ENCODE measurements around the gene EPHB4. TPM values are rescaled to one million over a fixed set of nuclear protein-coding genes. Genes with fewer than 3 reads are reported as not detected.
A peak's percentile ranks its signal among the peaks of the same experiment; 100 is the strongest.

The EPHB4 gene
- total and polyA plus RNA-seq, 2 of the 8 experiments (the other 6 are each of a cell fraction or from before 2014, with no cell fraction given): 85.0 to 113 TPM

DNA sequence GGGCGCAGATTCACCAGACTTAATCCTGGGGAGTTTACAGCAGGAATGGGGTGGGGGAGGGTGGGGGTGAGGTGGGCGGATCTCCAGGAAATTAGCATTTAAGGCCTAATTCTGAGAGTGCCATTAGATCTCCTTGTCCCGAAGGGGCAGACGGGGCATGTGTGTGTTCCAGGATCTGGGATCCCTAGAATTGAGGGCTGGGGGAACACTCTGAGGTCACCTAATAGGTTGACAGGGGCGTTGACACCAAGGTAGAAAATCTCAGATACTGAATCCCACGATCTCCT lies 9.4 kb upstream of the EPHB4 start:
- H2BK15ac ChIP-seq (ENCODE audit: low read length): peak overlapping the region; percentile 88; the same call in 1 of the 2 replicates
- no peak overlapping the region for H2BK120ac ChIP-seq (replicated peaks; ENCODE audit: low read depth, low read length)
- H4K20me1 ChIP-seq (replicated peaks in 1 of 2; ENCODE audit: control insufficient read depth in 1 of 2, insufficient read depth in 2 of 2, low read length in 2 of 2): no peaks in the 10 kb centered on the region
- H3K9me3 ChIP-seq (ENCODE audit: insufficient read depth in 2 of 2, low read depth in 1 of 2, low read length in 1 of 2): no peaks in the 10 kb centered on the region
- no peaks in the 10 kb centered on the region for H3K27me3 ChIP-seq (replicated peaks in 1 of 4; ENCODE audit: control insufficient read depth in 3 of 4, extremely low read depth in 1 of 4, insufficient read depth in 3 of 4, low read length in 3 of 4)
- peaks cover 6% of the 10 kb centered on the region; the same call in 1 of the 2 replicates for H3K79me1 ChIP-seq (ENCODE audit: low read depth, low read length)
- H4K91ac ChIP-seq (replicated peaks; ENCODE audit: insufficient read length, low read length): peak overlapping the region; percentile 81
- no peak overlapping the region for H2AFZ ChIP-seq (ENCODE audit: low read length)
- H3K27ac ChIP-seq (ENCODE audit: low read depth, low read length): peak overlapping the region; percentile 94
- DNase-seq (ENCODE audit: low read depth in 1 of 2, low spot score in 2 of 2) (no peak), FAIRE-seq (no peak)
- no peak overlapping the region for H3K14ac ChIP-seq (ENCODE audit: insufficient read length)
- H3K4me1 ChIP-seq (replicated peaks in 1 of 4; ENCODE audit: control insufficient read depth in 3 of 4, insufficient read depth in 4 of 4, low read length in 3 of 4): peaks cover 3 to 10% (median 8%) of the 10 kb centered on the region in 4 experiments
- peak overlapping the region; percentile 93 for H3K56ac ChIP-seq (replicated peaks; ENCODE audit: insufficient read length, low read depth, low read length)
- peak overlapping the region; percentile 29 to 67 (median 56) for H3K4me3 ChIP-seq (ENCODE audit: extremely low read depth in 1 of 4, insufficient read depth in 2 of 4, low read depth in 3 of 4, low read length in 4 of 4)
- H2BK12ac ChIP-seq (ENCODE audit: low read depth, low read length): peak overlapping the region; percentile 88; the same call in 1 of the 2 replicates
- peak overlapping the region; percentile 97 for H3K18ac ChIP-seq (ENCODE audit: extremely low read depth, low read length)
- H2BK5ac ChIP-seq (ENCODE audit: low read depth, low read length): peak overlapping the region; percentile 95
- 0% methylated on average over 4 of the region's 6 CpGs; no CpG with 5 or more reads in 1 of the 2 experiments for WGBS, 2 experiments (ENCODE audit: extremely low coverage in 1 of 2, insufficient coverage in 1 of 2, insufficient read length in 1 of 2, insufficient replicate concordance in 2 of 2, low coverage in 1 of 2, low lambda C conversion rate in 2 of 2, missing lambda C conversion rate in 1 of 2)
- CTCF ChIA-PET (ENCODE audit: partially characterized antibody): interaction anchor here (1.2 to 7.0 kb wide), 8 partner anchors 8 to 131 kb away, joined by 4 to 55 read pairs (median 6); partner anchors contain the start of genes EPHB4, POP7 and SLC12A9
- H2BK20ac ChIP-seq (ENCODE audit: low read length): no peak overlapping the region
- H3K23me2 ChIP-seq (ENCODE audit: low read depth, low read length): peaks cover 3% of the 10 kb centered on the region; the same call in 1 of the 2 replicates
- H3K23ac ChIP-seq (ENCODE audit: insufficient read length): no peak overlapping the region
- peak overlapping the region; percentile 94; the same call in 1 of the 2 replicates for H4K8ac ChIP-seq (ENCODE audit: extremely low read depth, insufficient read depth, low read length)
- no peaks in the 10 kb centered on the region for H3K79me2 ChIP-seq (ENCODE audit: control insufficient read depth in 1 of 2, insufficient read depth in 2 of 2, low read length in 2 of 2)
- peak overlapping the region; percentile 99 for H4K5ac ChIP-seq (ENCODE audit: insufficient read length, low read depth, low read length)
- peak overlapping the region; percentile 92 to 93 for H3K4me2 ChIP-seq (ENCODE audit: insufficient read depth in 1 of 2, low read depth in 2 of 2, low read length in 2 of 2)
- H3K4ac ChIP-seq (replicated peaks; ENCODE audit: insufficient read length, low read depth, low read length): peak overlapping the region; percentile 88
- H2AK5ac ChIP-seq (ENCODE audit: low read depth, low read length): peak overlapping the region; percentile 20; the same call in 1 of the 2 replicates
- H3K36me3 ChIP-seq (ENCODE audit: control insufficient read depth in 2 of 4, insufficient read depth in 4 of 4, low read length in 3 of 4): no peaks in the 10 kb centered on the region
- POLR2A ChIA-PET (ENCODE audit: partially characterized antibody): interaction anchor here (0.7 to 3.3 kb wide), 21 partner anchors 9 to 233 kb away, joined by 3 to 53 read pairs (median 5); partner anchors contain the start of genes EPHB4, POP7, SLC12A9 and SRRT
- H3K9ac ChIP-seq (replicated peaks in 1 of 4; ENCODE audit: extremely low read depth in 1 of 4, low read depth in 3 of 4, low read length in 3 of 4): peak overlapping the region; percentile 60 to 82 (median 70)
- TF ChIP-seq CREB1 (IDR thresholded peaks at IDR 0.05) (no peak), CBX5 (IDR thresholded peaks at IDR 0.05; ENCODE audit: low read depth, low read length) (no peak), SP4 (IDR thresholded peaks at IDR 0.05; ENCODE audit: low read length) (no peak; the same call in 1 of the 2 replicates), FOSL1 (IDR thresholded peaks at IDR 0.05; ENCODE audit: insufficient read depth, low read depth, low read length) (no peak), TBP (IDR thresholded peaks at IDR 0.05; ENCODE audit: low read depth, low read length) (peak; percentile 9; the same call in 1 of the 2 replicates), BRCA1 (IDR thresholded peaks at IDR 0.05; ENCODE audit: low read depth, low read length) (no peak), NRF1 (IDR thresholded peaks at IDR 0.05; ENCODE audit: low read depth, low read length) (no peak), KDM4A (IDR thresholded peaks at IDR 0.05; ENCODE audit: low read depth, low read length, severe bottlenecking) (no peak), HDAC6 (IDR thresholded peaks at IDR 0.05; ENCODE audit: low read depth, low read length) (no peak), NANOG (IDR thresholded peaks at IDR 0.05; ENCODE audit: insufficient read depth, low read depth, low read length, poor library complexity, severe bottlenecking) (no peak), BCL11A (IDR thresholded peaks at IDR 0.05; ENCODE audit: low read depth in 2 of 2, low read length in 2 of 2) (no peak), CBX8 (IDR thresholded peaks at IDR 0.05; ENCODE audit: borderline replicate concordance, low read depth, low read length) (no peak)
- TF ChIP-seq, protein P1, sequence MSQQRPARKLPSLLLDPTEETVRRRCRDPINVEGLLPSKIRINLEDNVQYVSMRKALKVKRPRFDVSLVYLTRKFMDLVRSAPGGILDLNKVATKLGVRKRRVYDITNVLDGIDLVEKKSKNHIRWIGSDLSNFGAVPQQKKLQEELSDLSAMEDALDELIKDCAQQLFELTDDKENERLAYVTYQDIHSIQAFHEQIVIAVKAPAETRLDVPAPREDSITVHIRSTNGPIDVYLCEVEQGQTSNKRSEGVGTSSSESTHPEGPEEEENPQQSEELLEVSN (IDR thresholded peaks at IDR 0.05): no peak

All from H1 (cell line).